WERI-Rb-1 (cell line): ENCODE results near the gene ROR1.

Experiments
- DNase-seq: peaks from one replicate; pipeline ENCODE4 v3.0.0-alpha.2; 2020
- H3K27ac ChIP-seq: fragments of 250-450 bp; sonication (Bioruptor Pico); 2 replicates; pipeline ENCODE4 v1.5.1; 2020; ENCODE audit warnings: mild to moderate bottlenecking, moderate library complexity
- H3K27me3 ChIP-seq: fragments of 250-450 bp; sonication (Bioruptor Pico); 2 replicates; pipeline ENCODE4 v1.5.1; 2021; ENCODE audit warnings: mild to moderate bottlenecking, low read depth, moderate library complexity; ENCODE audit not compliant: insufficient read depth, severe bottlenecking
- H3K36me3 ChIP-seq: fragments of 250-450 bp; sonication (Bioruptor Pico); 2 replicates; pipeline ENCODE4 v1.5.1; 2020; ENCODE audit warnings: mild to moderate bottlenecking, moderate library complexity
- H3K4me3 ChIP-seq: 2 replicates; pipeline ENCODE4 v1.5.1; 2011; ENCODE audit warnings: low read depth, mild to moderate bottlenecking, control low read depth, low read length
- H3K9me3 ChIP-seq: fragments of 250-450 bp; sonication (Bioruptor Pico); 2 replicates; pipeline ENCODE4 v1.5.1; 2021; ENCODE audit warnings: mild to moderate bottlenecking, moderate library complexity; ENCODE audit not compliant: severe bottlenecking
- CTCF ChIP-seq: IDR thresholded peaks from 2 replicates; pipeline ENCODE4 v1.5.1; 2011; ENCODE audit warnings: low read depth, mild to moderate bottlenecking, control low read depth, inconsistent platforms, low read length

The ROR1 gene

DNA sequence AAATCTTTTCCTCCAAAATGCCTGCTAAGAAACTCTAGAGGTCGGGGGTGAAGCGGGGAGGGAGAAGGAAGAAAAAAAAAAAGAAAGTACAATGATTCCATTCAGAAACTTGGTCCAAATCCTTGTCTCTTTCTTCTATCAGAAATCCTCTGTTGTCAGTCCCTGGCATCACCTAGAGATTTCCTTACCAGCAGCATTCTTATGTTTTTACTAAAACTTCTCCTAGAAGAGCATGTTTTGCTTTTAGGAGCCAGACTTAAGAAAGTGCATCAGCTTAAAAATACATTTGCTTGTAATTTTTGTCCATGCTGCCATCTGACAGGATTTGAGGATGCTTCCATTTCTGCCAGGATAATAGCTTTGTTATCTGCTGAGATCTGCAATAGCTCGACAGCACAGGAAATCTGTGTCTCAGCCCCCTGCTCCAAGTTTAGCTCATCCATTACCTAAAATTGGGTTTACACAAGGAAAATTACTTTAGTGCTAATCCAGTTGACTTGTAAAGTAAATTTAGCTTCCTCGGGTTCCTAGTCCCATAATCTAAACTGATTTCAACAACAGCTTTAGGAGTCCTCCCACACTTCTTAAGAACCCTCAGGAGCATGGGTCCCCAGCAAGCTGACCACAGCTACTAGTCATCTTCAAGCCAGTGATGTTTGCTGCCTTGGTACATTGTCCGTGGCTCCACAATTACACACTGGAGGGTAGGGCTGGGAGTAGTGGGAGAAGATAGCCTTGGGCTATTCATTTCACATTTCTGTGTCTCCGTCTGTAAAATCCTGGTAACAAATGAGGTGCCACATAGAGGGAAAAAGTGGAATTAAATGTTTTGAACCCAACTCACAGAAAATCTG is 337.3 kb downstream of the ROR1 start:
- no peak overlapping the region for H3K4me3 ChIP-seq
- no peaks in the 10 kb centered on the region for H3K9me3 ChIP-seq
- TF ChIP-seq CTCF = no peak
- H3K27ac ChIP-seq = no peak overlapping the region
- H3K27me3 ChIP-seq = no peaks in the 10 kb centered on the region
- no peaks in the 10 kb centered on the region for H3K36me3 ChIP-seq
- DNase-seq = no peak

DNA sequence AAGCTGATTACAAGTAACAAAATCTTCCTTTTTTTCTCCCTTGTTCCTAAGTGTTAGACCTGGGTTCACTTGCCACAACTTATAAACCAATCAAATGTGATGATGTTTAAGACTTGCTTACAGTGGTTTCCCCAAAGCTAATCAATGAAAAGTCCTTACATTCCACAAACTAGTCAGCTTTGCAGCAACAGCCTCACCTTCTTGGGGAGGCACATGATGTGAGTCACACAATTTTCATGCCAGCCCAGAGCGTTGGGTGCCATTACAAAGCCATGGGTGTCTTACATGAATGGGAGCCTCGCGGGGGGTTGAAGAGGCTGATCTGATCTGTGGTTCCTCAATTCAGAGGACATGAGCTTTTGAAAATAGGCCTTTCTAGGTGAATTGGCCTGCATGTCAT is 338.0 kb downstream of the ROR1 start:
- H3K27me3 ChIP-seq = no peaks in the 10 kb centered on the region
- no peaks in the 10 kb centered on the region for H3K36me3 ChIP-seq
- no peak for DNase-seq
- no peaks in the 10 kb centered on the region for H3K9me3 ChIP-seq
- no peak overlapping the region for H3K27ac ChIP-seq
- no peak overlapping the region for H3K4me3 ChIP-seq
- TF ChIP-seq CTCF = no peak

DNA sequence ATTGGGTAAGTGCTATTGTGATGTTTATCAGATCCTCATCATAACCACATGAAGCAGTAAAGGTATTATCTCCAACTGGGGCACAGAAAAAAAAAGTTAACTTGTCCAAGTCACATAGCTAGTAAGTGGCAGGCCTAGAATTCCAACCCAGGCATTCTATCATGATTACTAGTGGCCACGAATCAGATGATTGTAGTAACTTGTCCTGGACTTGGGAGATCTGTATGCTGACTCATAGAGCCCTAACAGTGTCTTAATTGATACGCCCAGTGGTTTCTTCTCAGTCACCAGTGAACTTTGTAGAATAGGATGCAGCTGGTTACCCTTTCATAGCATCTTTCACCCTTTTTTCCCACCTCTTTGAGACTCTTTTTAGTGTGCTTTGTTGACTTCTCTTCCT is 338.5 kb downstream of the ROR1 start:
- Histone ChIP-seq H3K9me3 (no peaks in the 10 kb centered on the region), H3K27me3 (no peaks in the 10 kb centered on the region), H3K36me3 (no peaks in the 10 kb centered on the region), H3K27ac (no peak overlapping the region), H3K4me3 (no peak overlapping the region)
- no peak for TF ChIP-seq CTCF
- no peak for DNase-seq

DNA sequence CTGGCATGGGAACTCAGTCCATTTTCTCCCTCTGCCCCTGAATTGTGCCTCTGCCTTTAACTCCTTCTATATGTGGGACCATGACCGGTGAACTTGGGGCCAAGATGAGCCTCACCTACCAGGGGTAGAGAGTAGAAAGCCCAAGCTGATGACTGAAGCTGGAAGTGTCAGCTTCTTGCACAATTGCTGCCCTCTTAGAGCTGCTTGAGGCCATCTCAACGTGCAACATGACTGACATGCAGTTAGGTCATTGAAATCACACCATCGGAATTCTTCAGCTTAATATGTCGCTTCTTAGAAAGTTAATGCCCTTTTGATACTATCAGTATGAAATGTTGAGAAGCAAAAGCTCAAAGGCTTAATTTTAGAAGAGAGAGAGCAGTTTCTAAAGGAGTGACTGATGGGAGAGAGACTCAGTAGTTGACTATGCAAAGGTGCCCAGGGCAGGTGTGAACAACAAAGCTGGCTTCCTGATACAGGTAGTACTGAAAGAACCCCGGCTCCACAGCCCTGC is 340.3 kb downstream of the ROR1 start:
- Histone ChIP-seq H3K4me3 (no peak overlapping the region), H3K36me3 (no peaks in the 10 kb centered on the region), H3K27ac (no peak overlapping the region), H3K27me3 (no peaks in the 10 kb centered on the region), H3K9me3 (no peaks in the 10 kb centered on the region)
- no peak for TF ChIP-seq CTCF
- DNase-seq = no peak

GRCh38 chr1:64116537-64116936 is 342.7 kb downstream of the ROR1 start:
- DNase-seq = no peak
- TF ChIP-seq CTCF = no peak
- H3K9me3 ChIP-seq = no peaks in the 10 kb centered on the region
- no peak overlapping the region for H3K27ac ChIP-seq
- H3K4me3 ChIP-seq = no peak overlapping the region
- no peaks in the 10 kb centered on the region for H3K27me3 ChIP-seq
- H3K36me3 ChIP-seq = no peaks in the 10 kb centered on the region

- Histone ChIP-seq H3K4me3 (no peak overlapping the region), H3K27me3 (no peaks in the 10 kb centered on the region), H3K36me3 (no peaks in the 10 kb centered on the region), H3K27ac (no peak overlapping the region), H3K9me3 (no peaks in the 10 kb centered on the region)
- TF ChIP-seq CTCF = no peak
- DNase-seq = no peak
These were observed 343.7 kb downstream of the ROR1 start for GRCh38 chr1:64117492-64117891.
